ENCODE measurements around the gene TRA2A.

The TRA2A gene

DNA sequence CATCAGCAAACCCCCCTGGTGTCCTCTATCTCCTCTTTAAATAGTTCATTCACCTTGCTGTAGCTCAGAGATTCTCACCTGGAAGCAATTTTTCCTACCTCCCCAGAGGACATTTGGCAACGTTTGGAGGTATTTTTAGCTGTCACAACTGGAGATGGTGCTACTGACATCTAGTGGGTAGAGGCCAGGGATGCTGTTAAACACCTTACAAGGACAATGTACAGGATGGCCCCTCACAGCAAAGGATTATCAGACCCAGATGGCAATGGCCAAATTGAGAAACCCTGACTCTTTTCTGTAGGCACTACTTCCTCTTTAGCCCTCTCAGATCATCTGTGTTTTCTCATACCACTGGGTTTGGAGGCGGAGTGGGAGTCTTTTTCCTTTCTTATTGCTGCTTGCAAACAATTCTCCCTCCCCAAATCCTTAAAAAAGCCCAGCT, 13.2 kb upstream of the TRA2A start:
- Histone ChIP-seq H3K9ac (ENCODE audit: low read length) (no peak overlapping the region), H3K9me2 (replicated peaks; ENCODE audit: insufficient read depth, low read length) (no peaks in the 10 kb centered on the region), H4K20me1 (ENCODE audit: low read depth, low read length) (no peaks in the 10 kb centered on the region), H3K4me3 (ENCODE audit: insufficient read depth, low read length, poor library complexity, severe bottlenecking) (no peak overlapping the region), H3F3A (ENCODE audit: insufficient read depth) (peaks cover 10% of the 10 kb centered on the region; the same call in 1 of the 2 replicates), H3K9me3 (ENCODE audit: insufficient read depth, low read length) (no peaks in the 10 kb centered on the region), H3K27ac (ENCODE audit: low read depth, low read length) (no peak overlapping the region), H3K4me2 (ENCODE audit: low read depth, low read length, poor library complexity, severe bottlenecking) (no peak overlapping the region), H3K27me3 (ENCODE audit: low read length) (no peaks in the 10 kb centered on the region), H2AFZ (ENCODE audit: low read depth, low read length, severe bottlenecking) (no peak overlapping the region), H3K36me3 (ENCODE audit: low read length) (no peaks in the 10 kb centered on the region), H3K79me2 (ENCODE audit: insufficient read depth, low read length) (no peaks in the 10 kb centered on the region)
- TF ChIP-seq, protein P1, sequence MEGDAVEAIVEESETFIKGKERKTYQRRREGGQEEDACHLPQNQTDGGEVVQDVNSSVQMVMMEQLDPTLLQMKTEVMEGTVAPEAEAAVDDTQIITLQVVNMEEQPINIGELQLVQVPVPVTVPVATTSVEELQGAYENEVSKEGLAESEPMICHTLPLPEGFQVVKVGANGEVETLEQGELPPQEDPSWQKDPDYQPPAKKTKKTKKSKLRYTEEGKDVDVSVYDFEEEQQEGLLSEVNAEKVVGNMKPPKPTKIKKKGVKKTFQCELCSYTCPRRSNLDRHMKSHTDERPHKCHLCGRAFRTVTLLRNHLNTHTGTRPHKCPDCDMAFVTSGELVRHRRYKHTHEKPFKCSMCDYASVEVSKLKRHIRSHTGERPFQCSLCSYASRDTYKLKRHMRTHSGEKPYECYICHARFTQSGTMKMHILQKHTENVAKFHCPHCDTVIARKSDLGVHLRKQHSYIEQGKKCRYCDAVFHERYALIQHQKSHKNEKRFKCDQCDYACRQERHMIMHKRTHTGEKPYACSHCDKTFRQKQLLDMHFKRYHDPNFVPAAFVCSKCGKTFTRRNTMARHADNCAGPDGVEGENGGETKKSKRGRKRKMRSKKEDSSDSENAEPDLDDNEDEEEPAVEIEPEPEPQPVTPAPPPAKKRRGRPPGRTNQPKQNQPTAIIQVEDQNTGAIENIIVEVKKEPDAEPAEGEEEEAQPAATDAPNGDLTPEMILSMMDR (IDR thresholded peaks at IDR 0.05; ENCODE audit: insufficient read depth, low read length, poor library complexity, severe bottlenecking) = peak; percentile 39
- TF ChIP-seq EZH2phosphoT487 (conservative IDR thresholded peaks at IDR 0.05; ENCODE audit: low read length) = no peak

DNA sequence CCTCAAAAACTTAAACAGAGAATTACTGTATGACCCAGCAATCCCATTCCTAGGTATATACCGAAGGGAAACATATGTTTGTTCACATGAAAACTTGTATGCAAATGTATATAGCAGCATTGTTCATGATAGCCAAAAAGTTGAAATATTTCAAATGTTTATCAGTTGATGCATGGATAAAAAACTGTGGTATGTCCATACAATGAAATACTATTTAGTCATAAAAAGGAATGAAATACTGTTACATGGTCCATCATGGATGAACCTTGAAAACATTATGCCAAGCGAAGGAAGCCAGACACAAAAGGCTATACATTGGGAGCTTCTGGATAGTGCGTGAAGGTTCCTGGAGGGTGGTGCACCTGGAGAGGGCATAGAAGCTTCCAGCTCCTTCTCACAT, 11.0 kb upstream of the TRA2A start:
- Histone ChIP-seq H3K27me3 (ENCODE audit: low read length) (no peaks in the 10 kb centered on the region), H3F3A (ENCODE audit: insufficient read depth) (peaks cover 10% of the 10 kb centered on the region; the same call in 1 of the 2 replicates), H4K20me1 (ENCODE audit: low read depth, low read length) (no peaks in the 10 kb centered on the region), H2AFZ (ENCODE audit: low read depth, low read length, severe bottlenecking) (no peak overlapping the region), H3K9me2 (replicated peaks; ENCODE audit: insufficient read depth, low read length) (no peaks in the 10 kb centered on the region), H3K79me2 (ENCODE audit: insufficient read depth, low read length) (no peaks in the 10 kb centered on the region), H3K27ac (ENCODE audit: low read depth, low read length) (no peak overlapping the region), H3K4me2 (ENCODE audit: low read depth, low read length, poor library complexity, severe bottlenecking) (no peak overlapping the region), H3K9ac (ENCODE audit: low read length) (no peak overlapping the region), H3K36me3 (ENCODE audit: low read length) (no peaks in the 10 kb centered on the region), H3K9me3 (ENCODE audit: insufficient read depth, low read length) (no peaks in the 10 kb centered on the region), H3K4me3 (ENCODE audit: insufficient read depth, low read length, poor library complexity, severe bottlenecking) (no peak overlapping the region)
- TF ChIP-seq EZH2phosphoT487 (conservative IDR thresholded peaks at IDR 0.05; ENCODE audit: low read length) = no peak
- TF ChIP-seq, protein P1 (IDR thresholded peaks at IDR 0.05; ENCODE audit: insufficient read depth, low read length, poor library complexity, severe bottlenecking) = no peak

DNA sequence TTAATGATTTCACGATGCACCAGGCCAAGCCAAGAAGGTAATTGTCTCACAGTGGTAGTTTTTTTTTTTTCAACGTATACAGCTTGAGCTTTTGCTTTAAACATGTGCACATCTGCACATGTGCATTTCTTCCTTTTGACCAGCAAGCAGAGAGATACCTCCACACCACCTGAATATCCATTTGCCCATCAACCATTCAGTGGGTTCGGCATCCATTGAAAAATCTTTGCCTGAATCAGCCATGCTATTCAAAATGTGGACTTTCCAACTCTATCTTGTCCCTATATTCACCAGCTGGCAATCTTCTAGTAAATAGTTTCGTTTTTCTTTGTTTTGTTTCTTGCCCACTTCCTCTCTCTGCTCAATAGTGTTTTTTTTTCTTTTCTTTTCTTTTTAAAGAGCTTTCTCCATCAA, 7.7 kb upstream of the TRA2A start:
- Histone ChIP-seq H3K9me3 (ENCODE audit: insufficient read depth, low read length) (no peaks in the 10 kb centered on the region), H3K9ac (ENCODE audit: low read length) (no peak overlapping the region), H3K79me2 (ENCODE audit: insufficient read depth, low read length) (no peaks in the 10 kb centered on the region), H3K9me2 (replicated peaks; ENCODE audit: insufficient read depth, low read length) (no peaks in the 10 kb centered on the region), H3K36me3 (ENCODE audit: low read length) (no peaks in the 10 kb centered on the region), H3K27me3 (ENCODE audit: low read length) (no peaks in the 10 kb centered on the region), H2AFZ (ENCODE audit: low read depth, low read length, severe bottlenecking) (no peak overlapping the region), H3K27ac (ENCODE audit: low read depth, low read length) (no peak overlapping the region), H3K4me2 (ENCODE audit: low read depth, low read length, poor library complexity, severe bottlenecking) (peak overlapping the region; percentile 15), H4K20me1 (ENCODE audit: low read depth, low read length) (no peaks in the 10 kb centered on the region), H3K4me3 (ENCODE audit: insufficient read depth, low read length, poor library complexity, severe bottlenecking) (no peak overlapping the region), H3F3A (ENCODE audit: insufficient read depth) (peaks cover 1% of the 10 kb centered on the region; the same call in 1 of the 2 replicates)
- no peak for TF ChIP-seq EZH2phosphoT487 (conservative IDR thresholded peaks at IDR 0.05; ENCODE audit: low read length)
- TF ChIP-seq, protein P1 (IDR thresholded peaks at IDR 0.05; ENCODE audit: insufficient read depth, low read length, poor library complexity, severe bottlenecking) = no peak

Data from SU-DHL-6 (cell line).